ENCODE results near the gene ERMAP. TPM values are rescaled to one million over a fixed set of nuclear protein-coding genes. Genes with fewer than 3 reads are reported as not detected.

The ERMAP gene
- total RNA-seq, 1 donor from 2014 or later: 10.3 TPM

GRCh38 chr1:42876009-42876408, 59.1 kb downstream of the ERMAP start:
- Mint-ChIP-seq H3K27ac (no peak overlapping the region), H3K36me3 (no peaks in the 10 kb centered on the region), H3K4me3 (no peak overlapping the region), H3K27me3 (peaks cover 9% of the 10 kb centered on the region), H3K9me3 (no peaks in the 10 kb centered on the region), H3K4me1 (ENCODE audit: unreplicated experiment) (peaks cover 9% of the 10 kb centered on the region)
- no peak for DNase-seq (ENCODE audit: extremely low spot score, unreplicated experiment)
- TF ChIP-seq CTCF (conservative IDR thresholded peaks at IDR 0.05): no peak

- Mint-ChIP-seq H3K4me1 (ENCODE audit: unreplicated experiment) (peaks cover 9% of the 10 kb centered on the region), H3K4me3 (no peak overlapping the region), H3K36me3 (no peaks in the 10 kb centered on the region), H3K27me3 (peaks cover 9% of the 10 kb centered on the region), H3K9me3 (no peaks in the 10 kb centered on the region), H3K27ac (no peak overlapping the region)
- DNase-seq (ENCODE audit: extremely low spot score, unreplicated experiment): no peak
- no peak for TF ChIP-seq CTCF (conservative IDR thresholded peaks at IDR 0.05)
Measured at GRCh38 chr1:42877380-42877779, 60.5 kb downstream of the ERMAP start.

GRCh38 chr1:42880384-42880783, 63.5 kb downstream of the ERMAP start:
- Mint-ChIP-seq H3K27ac (no peak overlapping the region), H3K27me3 (peaks cover 5% of the 10 kb centered on the region), H3K4me3 (no peak overlapping the region), H3K4me1 (ENCODE audit: unreplicated experiment) (peaks cover 9% of the 10 kb centered on the region), H3K36me3 (no peaks in the 10 kb centered on the region), H3K9me3 (no peaks in the 10 kb centered on the region)
- DNase-seq (ENCODE audit: extremely low spot score, unreplicated experiment): no peak
- TF ChIP-seq CTCF (conservative IDR thresholded peaks at IDR 0.05): no peak

- H3K9me3 Mint-ChIP-seq: no peaks in the 10 kb centered on the region
- H3K4me3 Mint-ChIP-seq: no peak overlapping the region
- no peak overlapping the region for H3K27ac Mint-ChIP-seq
Measured at GRCh38 chr1:42886046-42886739, 69.3 kb downstream of the ERMAP start.

GRCh38 chr1:42886800-42887199, 69.9 kb downstream of the ERMAP start:
- Mint-ChIP-seq H3K4me1 (ENCODE audit: unreplicated experiment) (no peaks in the 10 kb centered on the region), H3K27ac (no peak overlapping the region), H3K36me3 (no peaks in the 10 kb centered on the region), H3K9me3 (no peaks in the 10 kb centered on the region), H3K4me3 (no peak overlapping the region), H3K27me3 (no peaks in the 10 kb centered on the region)
- no peak for TF ChIP-seq CTCF (conservative IDR thresholded peaks at IDR 0.05)
- no peak for DNase-seq (ENCODE audit: extremely low spot score, unreplicated experiment)

More at GRCh38 chr1:42886046-42886739, 69.3 kb downstream of the ERMAP start:
- no peaks in the 10 kb centered on the region for H3K36me3 Mint-ChIP-seq
- no peaks in the 10 kb centered on the region for H3K27me3 Mint-ChIP-seq
- DNase-seq (ENCODE audit: extremely low spot score, unreplicated experiment): no peak
- no peaks in the 10 kb centered on the region for H3K4me1 Mint-ChIP-seq (ENCODE audit: unreplicated experiment)
- no peak for TF ChIP-seq CTCF (conservative IDR thresholded peaks at IDR 0.05)
